Esophagus squamous epithelium (tissue), 4 donors: Measurements from ENCODE around the gene SYNM.

Experiments used
- POLR2A ChIP-seq, 4 donors: fragments of 450-650 bp; IDR thresholded peaks; one replicate each; pipeline ENCODE4 v1.6.1; 2017; ENCODE audit warnings: antibody characterized with exemption in 4 of 4, mild to moderate bottlenecking in 4 of 4, moderate library complexity in 3 of 4
- TF ChIP-seq, protein P1 (sequence below), 6 experiments: fragments of 450-650 bp in 4 of 6; fragments of 200-600 bp in 2 of 6; sonication (generic) in 2 of 6; IDR thresholded peaks; one replicate each; pipeline ENCODE4 v1.5.1; 2016 to 2019; ENCODE audit warnings: antibody characterized with exemption in 6 of 6, mild to moderate bottlenecking in 4 of 6, moderate library complexity in 4 of 6

DNA sequence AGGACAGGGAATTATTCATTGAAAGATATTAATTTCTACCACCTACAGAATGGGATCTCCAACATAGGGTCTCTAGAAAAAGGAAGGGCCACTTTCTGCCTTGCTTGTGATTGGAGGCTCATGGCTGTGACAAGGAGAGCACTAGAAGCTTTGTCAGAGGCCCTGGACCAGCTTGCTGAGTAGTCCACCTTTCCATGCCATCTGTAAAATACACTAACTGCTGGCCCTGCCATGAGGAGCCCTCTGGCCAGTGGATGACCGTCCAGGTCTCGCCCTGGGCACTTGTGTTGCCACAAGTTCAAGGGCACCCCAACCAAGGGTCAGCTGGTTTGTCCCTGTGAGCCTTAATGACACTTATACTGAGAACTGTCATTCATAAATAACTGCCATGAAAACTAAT, 1.6 kb upstream of the SYNM start:
- no peak for TF ChIP-seq POLR2A (IDR thresholded peaks at IDR 0.05)
- TF ChIP-seq, protein P1, sequence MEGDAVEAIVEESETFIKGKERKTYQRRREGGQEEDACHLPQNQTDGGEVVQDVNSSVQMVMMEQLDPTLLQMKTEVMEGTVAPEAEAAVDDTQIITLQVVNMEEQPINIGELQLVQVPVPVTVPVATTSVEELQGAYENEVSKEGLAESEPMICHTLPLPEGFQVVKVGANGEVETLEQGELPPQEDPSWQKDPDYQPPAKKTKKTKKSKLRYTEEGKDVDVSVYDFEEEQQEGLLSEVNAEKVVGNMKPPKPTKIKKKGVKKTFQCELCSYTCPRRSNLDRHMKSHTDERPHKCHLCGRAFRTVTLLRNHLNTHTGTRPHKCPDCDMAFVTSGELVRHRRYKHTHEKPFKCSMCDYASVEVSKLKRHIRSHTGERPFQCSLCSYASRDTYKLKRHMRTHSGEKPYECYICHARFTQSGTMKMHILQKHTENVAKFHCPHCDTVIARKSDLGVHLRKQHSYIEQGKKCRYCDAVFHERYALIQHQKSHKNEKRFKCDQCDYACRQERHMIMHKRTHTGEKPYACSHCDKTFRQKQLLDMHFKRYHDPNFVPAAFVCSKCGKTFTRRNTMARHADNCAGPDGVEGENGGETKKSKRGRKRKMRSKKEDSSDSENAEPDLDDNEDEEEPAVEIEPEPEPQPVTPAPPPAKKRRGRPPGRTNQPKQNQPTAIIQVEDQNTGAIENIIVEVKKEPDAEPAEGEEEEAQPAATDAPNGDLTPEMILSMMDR (IDR thresholded peaks at IDR 0.05): no peak
